ENCODE measurements around the gene SETD1B. TPM values are rescaled to one million over a fixed set of nuclear protein-coding genes. Genes with fewer than 3 reads are reported as not detected.
"Not testable (repeated sequence)": the region's sequence is repeated elsewhere in the genome, so short reads cannot be mapped to it uniquely, and the experiment has no call there.

SETD1B gene
- polyA plus RNA-seq, 1 donor from 2014 or later = 2.6 TPM

DNA sequence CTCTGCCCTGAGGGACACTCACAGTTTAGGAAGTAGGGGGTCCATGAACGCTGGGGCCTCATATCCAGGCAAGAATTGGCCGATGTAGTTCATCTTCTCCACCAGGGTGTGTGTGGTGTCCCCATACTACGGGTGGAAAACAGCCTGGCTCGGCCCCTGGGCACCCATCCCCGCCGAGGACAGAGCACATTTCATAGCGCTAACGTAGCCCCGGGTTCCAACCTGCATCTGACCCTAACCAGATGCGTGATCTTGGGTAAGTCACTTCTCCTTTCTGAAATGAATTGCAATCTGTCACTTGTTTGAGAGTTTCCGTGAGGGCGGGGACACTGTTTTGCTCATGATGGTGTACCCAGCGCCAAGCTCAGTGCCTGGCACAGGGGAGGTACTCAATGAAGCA is 45.9 kb downstream of the SETD1B start:
- no peak overlapping the region for H3K4me3 ChIP-seq (ENCODE audit: low read length)
- no peaks in the 10 kb centered on the region for H4K20me1 ChIP-seq (ENCODE audit: insufficient read depth)
- H3K27me3 ChIP-seq (ENCODE audit: insufficient read depth, low read depth, low read length) = no peaks in the 10 kb centered on the region
- no peaks in the 10 kb centered on the region for H3K36me3 ChIP-seq (ENCODE audit: insufficient read depth, low read length)
- H2AFZ ChIP-seq (ENCODE audit: low read depth, low read length) = no peak overlapping the region
- H3K79me2 ChIP-seq (replicated peaks; ENCODE audit: insufficient read depth, low read length) = no peaks in the 10 kb centered on the region
- no peaks in the 10 kb centered on the region for H3K9me3 ChIP-seq (ENCODE audit: low read length)
- TF ChIP-seq SMC3 (conservative IDR thresholded peaks at IDR 0.05; ENCODE audit: poor library complexity) (no peak), TAF1 (IDR thresholded peaks at IDR 0.05; ENCODE audit: low read depth) (no peak), MXI1 (conservative IDR thresholded peaks at IDR 0.05; ENCODE audit: poor library complexity, severe bottlenecking) (no peak)
- no peak overlapping the region for H3K9ac ChIP-seq (ENCODE audit: low read length)
- no peaks in the 10 kb centered on the region for H3K9me2 ChIP-seq (ENCODE audit: insufficient read depth, low read length)
- H3K4me2 ChIP-seq (ENCODE audit: low read length) = no peak overlapping the region
- H3F3A ChIP-seq (ENCODE audit: insufficient read depth, low read length, poor library complexity, severe bottlenecking) = no peaks in the 10 kb centered on the region
- no peak overlapping the region for H3K27ac ChIP-seq (ENCODE audit: low read length)

DNA sequence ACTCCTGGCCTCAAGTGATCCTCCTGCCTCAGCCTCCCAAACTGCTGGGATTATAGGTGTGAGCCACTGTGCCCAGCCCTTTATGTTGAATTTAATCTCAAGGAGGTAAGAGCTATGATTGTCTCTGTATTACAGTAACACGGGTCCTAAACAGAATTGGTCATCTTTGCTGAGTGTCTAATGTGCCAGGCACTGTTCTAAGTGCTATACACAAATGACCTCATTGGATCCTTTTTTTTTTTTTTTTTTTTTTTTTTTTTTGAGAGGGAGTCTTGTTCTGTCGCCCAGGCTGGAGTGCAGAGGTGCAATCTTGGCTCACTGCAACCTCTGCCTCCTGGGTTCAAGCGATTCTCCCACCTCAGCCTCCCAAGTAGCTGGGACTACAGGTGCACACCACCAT is 48.6 kb downstream of the SETD1B start:
- not testable (repeated sequence) for H3K4me2 ChIP-seq (ENCODE audit: low read length); H3K9ac ChIP-seq (ENCODE audit: low read length); H3K9me2 ChIP-seq (ENCODE audit: insufficient read depth, low read length); H3K36me3 ChIP-seq (ENCODE audit: insufficient read depth, low read length); H3F3A ChIP-seq (ENCODE audit: insufficient read depth, low read length, poor library complexity, severe bottlenecking); H4K20me1 ChIP-seq (ENCODE audit: insufficient read depth); H2AFZ ChIP-seq (ENCODE audit: low read depth, low read length); H3K27ac ChIP-seq (ENCODE audit: low read length); H3K79me2 ChIP-seq (replicated peaks; ENCODE audit: insufficient read depth, low read length); H3K4me3 ChIP-seq (ENCODE audit: low read length); H3K27me3 ChIP-seq (ENCODE audit: insufficient read depth, low read depth, low read length); H3K9me3 ChIP-seq (ENCODE audit: low read length)

GRCh38 chr12:121857322-121858246 is 53.8 kb downstream of the SETD1B start:
- Histone ChIP-seq H3F3A (ENCODE audit: insufficient read depth, low read length, poor library complexity, severe bottlenecking) (no peaks in the 10 kb centered on the region), H3K27ac (ENCODE audit: low read length) (no peak overlapping the region), H3K79me2 (replicated peaks; ENCODE audit: insufficient read depth, low read length) (no peaks in the 10 kb centered on the region), H3K9ac (ENCODE audit: low read length) (no peak overlapping the region), H4K20me1 (ENCODE audit: insufficient read depth) (no peaks in the 10 kb centered on the region), H3K27me3 (ENCODE audit: insufficient read depth, low read depth, low read length) (no peaks in the 10 kb centered on the region), H3K4me2 (ENCODE audit: low read length) (no peak overlapping the region), H3K4me3 (ENCODE audit: low read length) (no peak overlapping the region), H3K9me2 (ENCODE audit: insufficient read depth, low read length) (no peaks in the 10 kb centered on the region), H3K36me3 (ENCODE audit: insufficient read depth, low read length) (no peaks in the 10 kb centered on the region), H2AFZ (ENCODE audit: low read depth, low read length) (no peak overlapping the region), H3K9me3 (ENCODE audit: low read length) (no peaks in the 10 kb centered on the region)
- TF ChIP-seq POLR2AphosphoS5 (IDR thresholded peaks at IDR 0.05) (no peak), EP300 (conservative IDR thresholded peaks at IDR 0.05; ENCODE audit: poor library complexity, severe bottlenecking) (no peak), RAD21 (conservative IDR thresholded peaks at IDR 0.05) (no peak), SMC3 (conservative IDR thresholded peaks at IDR 0.05; ENCODE audit: poor library complexity) (no peak), EZH2 (IDR thresholded peaks at IDR 0.05; ENCODE audit: borderline replicate concordance, insufficient read depth, low read length, poor library complexity, severe bottlenecking) (no peak), CTCF (IDR thresholded peaks at IDR 0.05; ENCODE audit: poor library complexity, severe bottlenecking) (no peak)

Measured in neural cell (in vitro differentiated cells).